Choroid plexus epithelial cell (primary cell): ENCODE measurements around the gene PRRX2.

Experiments
- DNase-seq: peaks from one replicate; pipeline ENCODE4 v3.0.0-alpha.2; 2010; ENCODE audit warnings: low read depth
- H3K4me3 ChIP-seq: 2 replicates; pipeline ENCODE4 v1.5.1; 2011; ENCODE audit warnings: low read depth, mild to moderate bottlenecking, control low read depth, low read length, moderate library complexity
- TF ChIP-seq, protein P1 (sequence below): conservative IDR thresholded peaks from 2 replicates; pipeline ENCODE4 v1.5.1; 2011; ENCODE audit warnings: low read depth, mild to moderate bottlenecking, control low read depth, inconsistent platforms, low read length, moderate library complexity

PRRX2 gene

DNA sequence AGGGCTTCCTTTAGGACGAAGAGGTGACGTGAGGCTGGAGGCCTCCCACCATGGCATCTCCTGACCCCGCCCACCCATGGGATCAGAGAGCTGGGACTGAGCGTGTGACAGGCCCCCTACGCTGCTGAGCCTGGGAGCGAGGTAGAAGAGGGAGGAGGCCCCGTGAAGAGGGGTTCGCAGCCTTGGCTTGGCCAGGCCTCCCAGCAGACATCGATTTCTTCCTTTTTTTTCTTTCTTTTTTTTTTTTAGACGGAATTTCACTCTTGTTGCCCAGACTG lies 47.9 kb downstream of the PRRX2 start:
- no peak for DNase-seq
- no peak overlapping the region for H3K4me3 ChIP-seq
- TF ChIP-seq, protein P1, sequence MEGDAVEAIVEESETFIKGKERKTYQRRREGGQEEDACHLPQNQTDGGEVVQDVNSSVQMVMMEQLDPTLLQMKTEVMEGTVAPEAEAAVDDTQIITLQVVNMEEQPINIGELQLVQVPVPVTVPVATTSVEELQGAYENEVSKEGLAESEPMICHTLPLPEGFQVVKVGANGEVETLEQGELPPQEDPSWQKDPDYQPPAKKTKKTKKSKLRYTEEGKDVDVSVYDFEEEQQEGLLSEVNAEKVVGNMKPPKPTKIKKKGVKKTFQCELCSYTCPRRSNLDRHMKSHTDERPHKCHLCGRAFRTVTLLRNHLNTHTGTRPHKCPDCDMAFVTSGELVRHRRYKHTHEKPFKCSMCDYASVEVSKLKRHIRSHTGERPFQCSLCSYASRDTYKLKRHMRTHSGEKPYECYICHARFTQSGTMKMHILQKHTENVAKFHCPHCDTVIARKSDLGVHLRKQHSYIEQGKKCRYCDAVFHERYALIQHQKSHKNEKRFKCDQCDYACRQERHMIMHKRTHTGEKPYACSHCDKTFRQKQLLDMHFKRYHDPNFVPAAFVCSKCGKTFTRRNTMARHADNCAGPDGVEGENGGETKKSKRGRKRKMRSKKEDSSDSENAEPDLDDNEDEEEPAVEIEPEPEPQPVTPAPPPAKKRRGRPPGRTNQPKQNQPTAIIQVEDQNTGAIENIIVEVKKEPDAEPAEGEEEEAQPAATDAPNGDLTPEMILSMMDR, result no peak

DNA sequence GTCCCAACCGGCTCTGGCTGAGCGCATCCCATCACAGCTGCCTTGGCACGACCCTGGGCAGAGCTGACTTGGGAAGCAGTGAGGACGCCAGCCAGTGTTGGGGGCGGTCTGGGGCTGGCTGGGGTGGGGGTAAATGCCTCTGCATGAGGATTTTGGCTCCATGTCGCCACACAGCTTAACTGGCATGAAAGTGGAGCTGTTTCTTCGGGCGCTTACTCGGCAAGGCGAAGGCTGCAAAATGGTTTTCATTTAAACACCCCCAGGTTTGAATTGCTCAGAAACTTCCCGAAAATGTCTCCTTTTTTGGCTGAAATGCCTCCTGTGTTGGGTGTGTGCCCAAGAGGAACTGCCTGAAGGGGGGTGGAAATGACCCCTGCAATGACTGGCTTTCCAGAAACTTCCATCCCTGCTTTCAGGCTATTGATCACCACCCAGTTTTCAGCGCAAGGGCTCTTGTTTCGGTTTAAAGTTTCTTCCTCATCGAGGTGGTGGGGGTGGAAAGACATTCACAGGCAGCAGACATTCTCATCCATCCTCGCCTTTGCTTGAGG lies 49.1 kb downstream of the PRRX2 start:
- no peak overlapping the region for H3K4me3 ChIP-seq
- no peak for DNase-seq
- TF ChIP-seq, protein P1, result no peak

- peak; percentile 40 for DNase-seq
- no peak overlapping the region for H3K4me3 ChIP-seq
- TF ChIP-seq, protein P1, result no peak
Measured at GRCh38 chr9:129716091-129716490, 50.6 kb downstream of the PRRX2 start.

- TF ChIP-seq, protein P1, result no peak
- H3K4me3 ChIP-seq, result no peak overlapping the region
- DNase-seq, result no peak
Measured at GRCh38 chr9:129717991-129718390, 52.5 kb downstream of the PRRX2 start.

GRCh38 chr9:129718647-129719046 lies 53.2 kb downstream of the PRRX2 start:
- TF ChIP-seq, protein P1, result no peak
- DNase-seq, result no peak
- H3K4me3 ChIP-seq, result no peak overlapping the region

- H3K4me3 ChIP-seq, result no peak overlapping the region
- TF ChIP-seq, protein P1, result peak; percentile 4
- DNase-seq, result no peak
Measured at GRCh38 chr9:129719135-129719534, 53.7 kb downstream of the PRRX2 start.

DNA sequence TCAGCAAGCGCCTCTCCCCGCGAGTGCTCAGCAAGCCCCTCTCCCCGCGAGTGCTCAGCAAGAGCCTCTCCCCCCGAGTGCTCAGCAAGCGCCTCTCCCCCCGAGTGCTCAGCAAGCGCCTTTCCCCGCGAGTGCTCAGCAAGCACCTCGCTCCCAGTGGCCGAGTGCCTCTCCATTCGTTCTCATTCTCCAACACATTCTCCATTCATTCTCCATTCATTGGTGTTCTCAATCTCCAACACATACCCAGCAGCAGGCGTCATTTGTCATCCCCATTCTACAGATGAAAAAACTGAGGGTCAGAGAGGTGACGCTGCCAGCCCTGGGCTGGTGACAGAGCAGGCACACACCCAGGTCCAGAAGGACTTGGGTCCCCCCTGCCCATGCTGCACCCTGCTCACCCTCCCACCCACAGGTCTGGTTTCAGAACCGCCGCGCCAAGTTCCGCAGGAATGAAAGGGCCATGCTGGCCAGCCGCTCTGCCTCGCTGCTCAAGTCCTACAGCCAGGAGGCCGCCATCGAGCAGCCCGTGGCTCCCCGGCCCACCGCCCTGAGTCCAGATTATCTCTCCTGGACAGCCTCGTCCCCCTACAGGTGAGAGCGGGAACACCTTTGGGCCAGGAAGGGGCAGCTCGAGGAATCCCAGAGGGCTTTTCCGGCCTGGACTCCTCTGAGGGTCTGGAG lies 54.9 kb downstream of the PRRX2 start:
- TF ChIP-seq, protein P1, result peak; percentile 48
- no peak for DNase-seq
- no peak overlapping the region for H3K4me3 ChIP-seq
